Measurements from ENCODE around the gene C2orf68.
"Not testable (repeated sequence)": the region's sequence is repeated elsewhere in the genome, so short reads cannot be mapped to it uniquely, and the experiment has no call there.

Gene C2orf68

GRCh38 chr2:85628658-85629057 is 16.8 kb upstream of the C2orf68 start:
- DNase-seq: no peak

- DNase-seq: no peak
Observed at GRCh38 chr2:85623991-85624390, 12.1 kb upstream of the C2orf68 start.

- DNase-seq: no peak
Observed at GRCh38 chr2:85621338-85621737, 9.5 kb upstream of the C2orf68 start.

- no peak for DNase-seq
Observed at GRCh38 chr2:85619617-85620016, 7.8 kb upstream of the C2orf68 start.

GRCh38 chr2:85617723-85618122 is 5.9 kb upstream of the C2orf68 start:
- not testable (repeated sequence) for DNase-seq

GRCh38 chr2:85615413-85615728 is 3.5 kb upstream of the C2orf68 start:
- DNase-seq: no peak

GRCh38 chr2:85614757-85615156 is 2.9 kb upstream of the C2orf68 start:
- DNase-seq: not testable (repeated sequence)

GRCh38 chr2:85613717-85614515 is 2.0 kb upstream of the C2orf68 start:
- no peak for DNase-seq

GRCh38 chr2:85611217-85611704 is 605 bp downstream of the C2orf68 start:
- DNase-seq: no peak

- no peak for DNase-seq
Observed at GRCh38 chr2:85607268-85608215, 4.3 kb downstream of the C2orf68 start.

GRCh38 chr2:85606116-85606455 is 5.8 kb downstream of the C2orf68 start:
- no peak for DNase-seq

GRCh38 chr2:85605406-85606115 is 6.3 kb downstream of the C2orf68 start:
- DNase-seq: no peak

GRCh38 chr2:85604568-85605339 is 7.1 kb downstream of the C2orf68 start:
- DNase-seq: no peak

- DNase-seq: not testable (repeated sequence)
Observed at GRCh38 chr2:85604133-85604444, 7.8 kb downstream of the C2orf68 start.

- peak; percentile 87 to 91 for DNase-seq
Observed at GRCh38 chr2:85602476-85603234, 9.2 kb downstream of the C2orf68 start, which contains the start of gene TMEM150A. Gene TMEM150A, minus strand, starts transcription at chr2:85602698. Its CDS starts 750 bp downstream, at chr2:85601948.

- DNase-seq: peak; percentile 25 to 83
Observed at GRCh38 chr2:85601771-85602475, 9.9 kb downstream of the C2orf68 start.

- DNase-seq: no peak
Observed at GRCh38 chr2:85600951-85601770, 10.7 kb downstream of the C2orf68 start.

- no peak for DNase-seq
Observed at GRCh38 chr2:85600235-85600575, 11.7 kb downstream of the C2orf68 start.

GRCh38 chr2:85599468-85600234 is 12.2 kb downstream of the C2orf68 start:
- no peak for DNase-seq
